Measurements from ENCODE around the gene ERC2. TPM values are rescaled to one million over a fixed set of nuclear protein-coding genes. Genes with fewer than 3 reads are reported as not detected.
A peak's percentile ranks its signal among the peaks of the same experiment; 100 is the strongest.

Gene ERC2
- total and polyA plus RNA-seq, 2 of the 13 experiments (the other 11 are each of a cell fraction or from before 2014, with no cell fraction given) = 0.16 to 0.22 TPM

DNA sequence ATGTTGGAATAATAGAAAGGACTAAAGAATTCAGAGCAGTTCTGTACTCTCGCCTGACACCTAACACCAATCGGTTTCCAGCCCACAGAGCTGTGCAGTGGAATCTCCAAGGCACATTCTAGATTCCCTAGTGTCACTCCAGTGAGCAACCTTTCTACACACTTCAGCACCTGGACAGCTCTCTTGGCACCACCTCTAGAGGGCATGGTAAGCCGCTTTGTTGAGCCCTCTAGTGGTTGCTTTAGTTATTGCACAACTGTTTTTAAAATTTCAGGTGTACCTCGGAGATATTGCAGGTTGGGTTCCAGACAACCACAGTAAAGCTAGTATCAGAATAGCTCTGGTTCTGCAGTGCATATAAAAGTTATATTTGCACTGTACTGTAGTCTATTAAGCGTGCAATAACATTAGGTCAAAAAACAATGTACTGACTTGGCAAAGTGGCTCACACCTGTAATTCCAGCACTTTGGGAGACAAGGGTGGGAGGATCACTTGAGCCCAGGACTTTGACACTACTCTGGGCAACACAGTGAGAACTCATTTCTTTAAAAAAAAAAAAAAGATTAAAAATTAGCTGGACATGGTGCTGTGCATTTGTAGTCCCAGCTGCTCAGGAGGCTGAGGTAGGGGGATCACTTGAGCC, 26.5 kb upstream of the ERC2 start (continued):
- TF ChIP-seq, protein P1, sequence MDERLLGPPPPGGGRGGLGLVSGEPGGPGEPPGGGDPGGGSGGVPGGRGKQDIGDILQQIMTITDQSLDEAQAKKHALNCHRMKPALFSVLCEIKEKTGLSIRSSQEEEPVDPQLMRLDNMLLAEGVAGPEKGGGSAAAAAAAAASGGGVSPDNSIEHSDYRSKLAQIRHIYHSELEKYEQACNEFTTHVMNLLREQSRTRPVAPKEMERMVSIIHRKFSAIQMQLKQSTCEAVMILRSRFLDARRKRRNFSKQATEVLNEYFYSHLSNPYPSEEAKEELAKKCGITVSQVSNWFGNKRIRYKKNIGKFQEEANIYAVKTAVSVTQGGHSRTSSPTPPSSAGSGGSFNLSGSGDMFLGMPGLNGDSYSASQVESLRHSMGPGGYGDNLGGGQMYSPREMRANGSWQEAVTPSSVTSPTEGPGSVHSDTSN (CRISPR knock-in tag; IDR thresholded peaks at IDR 0.05) = no peak
- TF ChIP-seq ZNF709 (CRISPR knock-in tag; IDR thresholded peaks at IDR 0.05) (no peak), ZNF570 (CRISPR knock-in tag; IDR thresholded peaks at IDR 0.05; ENCODE audit: borderline replicate concordance) (0 out of 2 replicates have a peak, but pooled peaks have one; percentile 79), GATAD2A (CRISPR knock-in tag; IDR thresholded peaks at IDR 0.05) (peak; percentile 78), JUND (CRISPR knock-in tag; IDR thresholded peaks at IDR 0.05) (no peak), ZNF501 (CRISPR knock-in tag; IDR thresholded peaks at IDR 0.05) (no peak), GPN1 (CRISPR knock-in tag; IDR thresholded peaks at IDR 0.05; ENCODE audit: borderline replicate concordance) (no peak), ZNF207 (IDR thresholded peaks at IDR 0.05; ENCODE audit: borderline replicate concordance) (no peak), ZNF557 (CRISPR knock-in tag; IDR thresholded peaks at IDR 0.05) (peak; percentile 93), KAT2B (IDR thresholded peaks at IDR 0.05; ENCODE audit: borderline replicate concordance, low read depth, low read length) (no peak), MBNL3 (CRISPR knock-in tag; conservative IDR thresholded peaks at IDR 0.05) (peak; percentile 92; the same call in 1 of the 2 replicates), ZBTB42 (CRISPR knock-in tag; IDR thresholded peaks at IDR 0.05) (no peak), MAF1 (CRISPR knock-in tag; IDR thresholded peaks at IDR 0.05; ENCODE audit: borderline replicate concordance) (peak; percentile 60; the same call in 1 of the 2 replicates), SIN3A (IDR thresholded peaks at IDR 0.05; ENCODE audit: borderline replicate concordance, low read depth, low read length) (0 out of 2 replicates have a peak, but pooled peaks have one; percentile 63)
- TF ChIP-seq, protein P2, sequence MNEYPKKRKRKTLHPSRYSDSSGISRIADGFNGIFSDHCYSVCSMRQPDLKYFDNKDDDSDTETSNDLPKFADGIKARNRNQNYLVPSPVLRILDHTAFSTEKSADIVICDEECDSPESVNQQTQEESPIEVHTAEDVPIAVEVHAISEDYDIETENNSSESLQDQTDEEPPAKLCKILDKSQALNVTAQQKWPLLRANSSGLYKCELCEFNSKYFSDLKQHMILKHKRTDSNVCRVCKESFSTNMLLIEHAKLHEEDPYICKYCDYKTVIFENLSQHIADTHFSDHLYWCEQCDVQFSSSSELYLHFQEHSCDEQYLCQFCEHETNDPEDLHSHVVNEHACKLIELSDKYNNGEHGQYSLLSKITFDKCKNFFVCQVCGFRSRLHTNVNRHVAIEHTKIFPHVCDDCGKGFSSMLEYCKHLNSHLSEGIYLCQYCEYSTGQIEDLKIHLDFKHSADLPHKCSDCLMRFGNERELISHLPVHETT (CRISPR knock-in tag; conservative IDR thresholded peaks at IDR 0.05) = peak; percentile 80; the same call in 1 of the 2 replicates
- TF ChIP-seq, protein P3, sequence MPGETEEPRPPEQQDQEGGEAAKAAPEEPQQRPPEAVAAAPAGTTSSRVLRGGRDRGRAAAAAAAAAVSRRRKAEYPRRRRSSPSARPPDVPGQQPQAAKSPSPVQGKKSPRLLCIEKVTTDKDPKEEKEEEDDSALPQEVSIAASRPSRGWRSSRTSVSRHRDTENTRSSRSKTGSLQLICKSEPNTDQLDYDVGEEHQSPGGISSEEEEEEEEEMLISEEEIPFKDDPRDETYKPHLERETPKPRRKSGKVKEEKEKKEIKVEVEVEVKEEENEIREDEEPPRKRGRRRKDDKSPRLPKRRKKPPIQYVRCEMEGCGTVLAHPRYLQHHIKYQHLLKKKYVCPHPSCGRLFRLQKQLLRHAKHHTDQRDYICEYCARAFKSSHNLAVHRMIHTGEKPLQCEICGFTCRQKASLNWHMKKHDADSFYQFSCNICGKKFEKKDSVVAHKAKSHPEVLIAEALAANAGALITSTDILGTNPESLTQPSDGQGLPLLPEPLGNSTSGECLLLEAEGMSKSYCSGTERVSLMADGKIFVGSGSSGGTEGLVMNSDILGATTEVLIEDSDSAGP (CRISPR knock-in tag; IDR thresholded peaks at IDR 0.05; ENCODE audit: borderline replicate concordance) = no peak; the same call in 1 of the 2 replicates
- TF ChIP-seq, protein P4, sequence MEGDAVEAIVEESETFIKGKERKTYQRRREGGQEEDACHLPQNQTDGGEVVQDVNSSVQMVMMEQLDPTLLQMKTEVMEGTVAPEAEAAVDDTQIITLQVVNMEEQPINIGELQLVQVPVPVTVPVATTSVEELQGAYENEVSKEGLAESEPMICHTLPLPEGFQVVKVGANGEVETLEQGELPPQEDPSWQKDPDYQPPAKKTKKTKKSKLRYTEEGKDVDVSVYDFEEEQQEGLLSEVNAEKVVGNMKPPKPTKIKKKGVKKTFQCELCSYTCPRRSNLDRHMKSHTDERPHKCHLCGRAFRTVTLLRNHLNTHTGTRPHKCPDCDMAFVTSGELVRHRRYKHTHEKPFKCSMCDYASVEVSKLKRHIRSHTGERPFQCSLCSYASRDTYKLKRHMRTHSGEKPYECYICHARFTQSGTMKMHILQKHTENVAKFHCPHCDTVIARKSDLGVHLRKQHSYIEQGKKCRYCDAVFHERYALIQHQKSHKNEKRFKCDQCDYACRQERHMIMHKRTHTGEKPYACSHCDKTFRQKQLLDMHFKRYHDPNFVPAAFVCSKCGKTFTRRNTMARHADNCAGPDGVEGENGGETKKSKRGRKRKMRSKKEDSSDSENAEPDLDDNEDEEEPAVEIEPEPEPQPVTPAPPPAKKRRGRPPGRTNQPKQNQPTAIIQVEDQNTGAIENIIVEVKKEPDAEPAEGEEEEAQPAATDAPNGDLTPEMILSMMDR (CRISPR knock-in tag; IDR thresholded peaks at IDR 0.05) = peak; percentile 89
- TF ChIP-seq, protein P5, sequence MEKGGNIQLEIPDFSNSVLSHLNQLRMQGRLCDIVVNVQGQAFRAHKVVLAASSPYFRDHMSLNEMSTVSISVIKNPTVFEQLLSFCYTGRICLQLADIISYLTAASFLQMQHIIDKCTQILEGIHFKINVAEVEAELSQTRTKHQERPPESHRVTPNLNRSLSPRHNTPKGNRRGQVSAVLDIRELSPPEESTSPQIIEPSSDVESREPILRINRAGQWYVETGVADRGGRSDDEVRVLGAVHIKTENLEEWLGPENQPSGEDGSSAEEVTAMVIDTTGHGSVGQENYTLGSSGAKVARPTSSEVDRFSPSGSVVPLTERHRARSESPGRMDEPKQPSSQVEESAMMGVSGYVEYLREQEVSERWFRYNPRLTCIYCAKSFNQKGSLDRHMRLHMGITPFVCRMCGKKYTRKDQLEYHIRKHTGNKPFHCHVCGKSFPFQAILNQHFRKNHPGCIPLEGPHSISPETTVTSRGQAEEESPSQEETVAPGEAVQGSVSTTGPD (CRISPR knock-in tag; IDR thresholded peaks at IDR 0.05) = no peak
- TF ChIP-seq, protein P6, sequence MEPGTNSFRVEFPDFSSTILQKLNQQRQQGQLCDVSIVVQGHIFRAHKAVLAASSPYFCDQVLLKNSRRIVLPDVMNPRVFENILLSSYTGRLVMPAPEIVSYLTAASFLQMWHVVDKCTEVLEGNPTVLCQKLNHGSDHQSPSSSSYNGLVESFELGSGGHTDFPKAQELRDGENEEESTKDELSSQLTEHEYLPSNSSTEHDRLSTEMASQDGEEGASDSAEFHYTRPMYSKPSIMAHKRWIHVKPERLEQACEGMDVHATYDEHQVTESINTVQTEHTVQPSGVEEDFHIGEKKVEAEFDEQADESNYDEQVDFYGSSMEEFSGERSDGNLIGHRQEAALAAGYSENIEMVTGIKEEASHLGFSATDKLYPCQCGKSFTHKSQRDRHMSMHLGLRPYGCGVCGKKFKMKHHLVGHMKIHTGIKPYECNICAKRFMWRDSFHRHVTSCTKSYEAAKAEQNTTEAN (CRISPR knock-in tag; conservative IDR thresholded peaks at IDR 0.05) = peak; percentile 84; the same call in 1 of the 2 replicates
- TF ChIP-seq, protein P7, sequence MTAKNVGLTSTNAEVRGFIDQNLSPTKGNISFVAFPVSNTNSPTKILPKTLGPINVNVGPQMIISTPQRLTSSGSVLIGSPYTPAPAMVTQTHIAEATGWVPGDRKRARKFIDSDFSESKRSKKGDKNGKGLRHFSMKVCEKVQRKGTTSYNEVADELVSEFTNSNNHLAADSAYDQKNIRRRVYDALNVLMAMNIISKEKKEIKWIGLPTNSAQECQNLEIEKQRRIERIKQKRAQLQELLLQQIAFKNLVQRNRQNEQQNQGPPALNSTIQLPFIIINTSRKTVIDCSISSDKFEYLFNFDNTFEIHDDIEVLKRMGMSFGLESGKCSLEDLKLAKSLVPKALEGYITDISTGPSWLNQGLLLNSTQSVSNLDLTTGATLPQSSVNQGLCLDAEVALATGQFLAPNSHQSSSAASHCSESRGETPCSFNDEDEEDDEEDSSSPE (CRISPR knock-in tag; IDR thresholded peaks at IDR 0.05) = peak; percentile 62
